Panc1 (cell line): ENCODE results near the gene PCF11. TPM values are rescaled to one million over a fixed set of nuclear protein-coding genes. Genes with fewer than 3 reads are reported as not detected.

Experiments
- ATAC-seq: fragments of 200-7000 bp; cut with Tn5 transposase; 2 replicates; pipeline ENCODE4 v1.9.1; 2020; ENCODE audit warnings: mild to moderate bottlenecking, moderate library complexity
- BruUV-seq: library from RNA; stranded (reverse); fragments of 400-500 nt; replicated peaks from 2 replicates; lab custom pipeline; 2021; lab: Mats Ljungman, UMichigan
- CTCF ChIA-PET: fragments of 300-600 bp; sonication (Branson Sonifier 250); formaldehyde crosslinking; loops from one replicate; lab custom pipeline; 2022; ENCODE audit warnings: antibody characterized with exemption; lab: Charles Lee
- POLR2A ChIA-PET: fragments of 300-600 bp; sonication (Branson Sonifier 250); formaldehyde crosslinking; loops from one replicate; lab custom pipeline; 2022; ENCODE audit warnings: antibody characterized with exemption; lab: Charles Lee
- DNase-seq: peaks from one replicate; pipeline ENCODE4 v3.0.0-alpha.2; 2010; ENCODE audit warnings: low read depth, low spot score
- H3K27ac ChIP-seq: 2 replicates; pipeline ENCODE4 v1.5.1; 2011; ENCODE audit warnings: mild to moderate bottlenecking, low read length, inconsistent platforms
- H3K27me3 ChIP-seq: fragments of 200-500 bp; sonication (Bioruptor generic); 2 replicates; pipeline ENCODE4 v1.6.0; 2014; ENCODE audit warnings: low read length, inconsistent platforms; ENCODE audit not compliant: control insufficient read depth, insufficient read depth
- H3K36me3 ChIP-seq: fragments of 200-500 bp; sonication (Bioruptor generic); 2 replicates; pipeline ENCODE4 v1.5.1; 2014; ENCODE audit warnings: inconsistent platforms, mild to moderate bottlenecking, low read length, moderate library complexity; ENCODE audit not compliant: control insufficient read depth, insufficient read depth
- H3K4me1 ChIP-seq: 2 replicates; pipeline ENCODE4 v1.5.1; 2011; ENCODE audit warnings: inconsistent platforms, mild to moderate bottlenecking, low read length, moderate library complexity; ENCODE audit not compliant: control insufficient read depth, insufficient read depth
- H3K4me3 ChIP-seq, 2 experiments: 2 replicates each; pipeline ENCODE4 v1.5.1; 2011 to 2012; ENCODE audit warnings: low read depth in 2 of 2, low read length in 2 of 2, mild to moderate bottlenecking in 2 of 2, inconsistent platforms in 1 of 2, moderate library complexity in 1 of 2
- H3K9me3 ChIP-seq: fragments of 200-500 bp; sonication (Bioruptor generic); 2 replicates; pipeline ENCODE4 v1.5.1; 2014; ENCODE audit warnings: low read depth, mild to moderate bottlenecking, inconsistent platforms, low read length, moderate library complexity; ENCODE audit not compliant: control insufficient read depth, insufficient read depth
- POLR2AphosphoS5 ChIP-seq: IDR thresholded peaks from 2 replicates; pipeline ENCODE4 v1.6.1; 2012; ENCODE audit warnings: mild to moderate bottlenecking, low read depth, low read length, moderate library complexity
- REST ChIP-seq, 2 experiments: IDR thresholded peaks; 2 replicates each; pipeline ENCODE4 v1.6.1; 2011 to 2012; ENCODE audit warnings: low read depth in 2 of 2, control low read depth in 1 of 2, low read length in 1 of 2, mild to moderate bottlenecking in 1 of 2, moderate library complexity in 1 of 2; ENCODE audit not compliant: insufficient read depth in 1 of 2
- SIN3A ChIP-seq: IDR thresholded peaks from 2 replicates; pipeline ENCODE4 v1.6.1; 2012; ENCODE audit warnings: low read depth, mild to moderate bottlenecking, low read length, moderate library complexity, borderline replicate concordance; ENCODE audit not compliant: insufficient read depth
- TCF7L2 ChIP-seq: IDR thresholded peaks from 2 replicates; pipeline ENCODE4 v1.6.1; 2011; ENCODE audit warnings: mild to moderate bottlenecking, low read depth, low read length, inconsistent platforms
- in situ Hi-C: cut with HindIII; loops from 2 replicates; pipeline ENCODE4 v1.10.0; 2016; ENCODE audit warnings: low sequenced_read_pairs, low pct_unique_long_range_greater_than_20kb
- intact Hi-C: fragments of 100-400 bp; cut with micrococcal nuclease; formaldehyde crosslinking; loops from one replicate; pipeline ENCODE4 v1.10.0; 2022; ENCODE audit not compliant: unreplicated experiment
- total RNA-seq: library from RNA; stranded (reverse); gene quantifications from one replicate; pipeline ENCODE4 v1.2.1, GENCODE V29; 2021; ENCODE audit not compliant: unreplicated experiment
- TF ChIP-seq, protein P1 (sequence below): fragments of 450-650 bp; IDR thresholded peaks from 2 replicates; pipeline ENCODE4 v1.5.1; 2017; ENCODE audit warnings: mild to moderate bottlenecking

PCF11 gene
- total RNA-seq, 1 experiment from 2014 or later, result 56.6 TPM

DNA sequence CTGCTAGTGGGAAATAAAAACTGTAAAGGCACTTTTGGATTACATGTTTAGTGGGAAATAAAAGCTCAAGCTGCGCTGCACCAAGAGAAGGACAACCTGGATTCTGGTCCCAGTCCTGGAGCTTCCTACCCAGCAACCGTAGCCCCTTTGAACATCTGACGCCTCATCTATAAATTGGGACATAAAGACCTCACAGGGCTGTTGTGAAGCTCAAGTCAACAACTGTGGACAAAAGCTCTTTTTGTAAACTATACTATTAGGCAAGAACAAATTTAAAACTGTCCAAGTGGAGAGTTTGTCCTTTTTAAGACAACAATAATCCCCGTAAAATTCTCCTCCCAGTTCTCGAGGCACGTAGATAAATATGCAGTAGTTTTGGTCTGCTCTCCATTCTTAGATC, 17.6 kb upstream of the PCF11 start:
- intact Hi-C loops, result no loop called here
- H3K27ac ChIP-seq, result no peak overlapping the region

GRCh38 chr11:83140691-83141455, 16.1 kb upstream of the PCF11 start:
- H3K27me3 ChIP-seq, result no peaks in the 10 kb centered on the region
- no peak overlapping the region for H3K4me3 ChIP-seq
- H3K4me1 ChIP-seq, result no peaks in the 10 kb centered on the region
- ChIA-PET CTCF (interaction anchor here (0.6 kb wide), 1 partner anchor 215 kb away, joined by 5 read pairs; no protein-coding TSS in a partner anchor), POLR2A (interaction anchor here (1.1 kb wide), 1 partner anchor 17 kb away, joined by 4 read pairs; no protein-coding TSS in a partner anchor)
- ATAC-seq (no peak), DNase-seq (no peak)
- no peaks in the 10 kb centered on the region for H3K36me3 ChIP-seq
- in situ Hi-C loops (no loop called here), intact Hi-C loops (no loop called here)
- H3K9me3 ChIP-seq, result no peaks in the 10 kb centered on the region
- H3K27ac ChIP-seq, result no peak overlapping the region
- no peak for TF ChIP-seq TCF7L2
- TF ChIP-seq POLR2AphosphoS5, result no peak
- no peak for TF ChIP-seq SIN3A
- TF ChIP-seq, protein P1, sequence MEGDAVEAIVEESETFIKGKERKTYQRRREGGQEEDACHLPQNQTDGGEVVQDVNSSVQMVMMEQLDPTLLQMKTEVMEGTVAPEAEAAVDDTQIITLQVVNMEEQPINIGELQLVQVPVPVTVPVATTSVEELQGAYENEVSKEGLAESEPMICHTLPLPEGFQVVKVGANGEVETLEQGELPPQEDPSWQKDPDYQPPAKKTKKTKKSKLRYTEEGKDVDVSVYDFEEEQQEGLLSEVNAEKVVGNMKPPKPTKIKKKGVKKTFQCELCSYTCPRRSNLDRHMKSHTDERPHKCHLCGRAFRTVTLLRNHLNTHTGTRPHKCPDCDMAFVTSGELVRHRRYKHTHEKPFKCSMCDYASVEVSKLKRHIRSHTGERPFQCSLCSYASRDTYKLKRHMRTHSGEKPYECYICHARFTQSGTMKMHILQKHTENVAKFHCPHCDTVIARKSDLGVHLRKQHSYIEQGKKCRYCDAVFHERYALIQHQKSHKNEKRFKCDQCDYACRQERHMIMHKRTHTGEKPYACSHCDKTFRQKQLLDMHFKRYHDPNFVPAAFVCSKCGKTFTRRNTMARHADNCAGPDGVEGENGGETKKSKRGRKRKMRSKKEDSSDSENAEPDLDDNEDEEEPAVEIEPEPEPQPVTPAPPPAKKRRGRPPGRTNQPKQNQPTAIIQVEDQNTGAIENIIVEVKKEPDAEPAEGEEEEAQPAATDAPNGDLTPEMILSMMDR, result no peak
- no peak for TF ChIP-seq REST (IDR thresholded peaks at IDR 0.05; ENCODE audit: insufficient read depth in 1 of 2, low read depth in 2 of 2, low read length in 1 of 2)
- BruUV-seq, result no TSS peak

More for the DNA sequence above, 17.6 kb upstream of the PCF11 start:
- in situ Hi-C loops, result no loop called here
- TF ChIP-seq, protein P1, result no peak
- TF ChIP-seq TCF7L2 (no peak), POLR2AphosphoS5 (no peak), SIN3A (no peak), REST (IDR thresholded peaks at IDR 0.05; ENCODE audit: insufficient read depth in 1 of 2, low read depth in 2 of 2, low read length in 1 of 2) (no peak)
- H3K27me3 ChIP-seq, result no peaks in the 10 kb centered on the region
- BruUV-seq, result no TSS peak
- POLR2A ChIA-PET, result no interaction called here
- H3K4me1 ChIP-seq, result no peaks in the 10 kb centered on the region
- no peak for DNase-seq
- no peaks in the 10 kb centered on the region for H3K9me3 ChIP-seq
- H3K4me3 ChIP-seq, result no peak overlapping the region
- no peak for ATAC-seq
- H3K36me3 ChIP-seq, result no peaks in the 10 kb centered on the region
- CTCF ChIA-PET, result interaction anchor here (0.6 kb wide), 1 partner anchor 40 kb away, joined by 3 read pairs; no protein-coding TSS in a partner anchor
